ENCODE measurements around the gene SELPLG. TPM values are rescaled to one million over a fixed set of nuclear protein-coding genes. Genes with fewer than 3 reads are reported as not detected.

The SELPLG gene
- polyA plus RNA-seq, 1 donor from 2014 or later: 0.62 TPM

GRCh38 chr12:108573317-108573716 lies 60.4 kb downstream of the SELPLG start:
- Histone ChIP-seq H2AFZ (ENCODE audit: low read depth, low read length) (no peak overlapping the region), H3K27me3 (ENCODE audit: insufficient read depth, low read depth, low read length) (no peaks in the 10 kb centered on the region), H3F3A (ENCODE audit: insufficient read depth, low read length, poor library complexity, severe bottlenecking) (no peaks in the 10 kb centered on the region), H3K36me3 (ENCODE audit: insufficient read depth, low read length) (peaks cover under 1% of the 10 kb centered on the region), H3K27ac (ENCODE audit: low read length) (no peak overlapping the region), H3K9ac (ENCODE audit: low read length) (no peak overlapping the region), H3K4me3 (ENCODE audit: low read length) (no peak overlapping the region), H3K9me2 (ENCODE audit: insufficient read depth, low read length) (no peaks in the 10 kb centered on the region), H3K4me2 (ENCODE audit: low read length) (no peak overlapping the region), H3K9me3 (ENCODE audit: low read length) (no peaks in the 10 kb centered on the region), H4K20me1 (ENCODE audit: insufficient read depth) (no peaks in the 10 kb centered on the region), H3K79me2 (replicated peaks; ENCODE audit: insufficient read depth, low read length) (no peaks in the 10 kb centered on the region)
- no peak for TF ChIP-seq TAF1 (IDR thresholded peaks at IDR 0.05; ENCODE audit: low read depth)
- no peak for TF ChIP-seq SMC3 (conservative IDR thresholded peaks at IDR 0.05; ENCODE audit: poor library complexity)

DNA sequence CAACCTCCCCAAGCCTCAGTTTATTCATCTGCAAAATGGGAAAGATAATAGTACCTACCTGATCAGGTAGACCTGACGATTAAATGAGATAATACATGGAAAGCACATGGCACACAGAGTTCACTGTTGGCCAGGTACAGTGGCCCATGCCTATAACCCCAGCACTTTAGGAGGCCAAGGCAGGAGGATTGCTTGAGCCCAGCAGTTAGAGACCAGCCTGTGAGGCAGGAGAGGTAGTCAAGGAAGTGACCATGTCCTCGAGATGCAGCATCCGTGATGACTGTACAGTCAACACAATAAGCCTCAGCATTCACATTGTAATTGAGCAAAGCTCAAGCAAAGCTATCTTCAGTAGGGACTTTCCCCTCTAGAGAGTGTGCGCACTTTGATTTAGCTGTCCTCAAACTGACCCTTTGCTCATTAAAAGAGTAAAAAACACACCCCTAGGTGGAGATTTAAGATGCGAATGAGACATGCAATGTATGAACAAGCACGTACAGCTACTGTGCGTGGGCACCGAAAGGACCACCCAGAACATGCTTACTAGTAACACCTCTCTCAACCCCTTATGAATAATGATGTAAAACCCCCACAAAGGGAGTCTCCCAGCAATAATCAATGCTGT lies 61.4 kb downstream of the SELPLG start:
- no peak overlapping the region for H3K4me2 ChIP-seq (ENCODE audit: low read length)

More for the DNA sequence above, 61.4 kb downstream of the SELPLG start:
- no peak overlapping the region for H3K4me3 ChIP-seq (ENCODE audit: low read length)
- H4K20me1 ChIP-seq (ENCODE audit: insufficient read depth): no peaks in the 10 kb centered on the region
- H3K9me3 ChIP-seq (ENCODE audit: low read length): no peaks in the 10 kb centered on the region
- H3K27ac ChIP-seq (ENCODE audit: low read length): no peak overlapping the region
- TF ChIP-seq EP300 (conservative IDR thresholded peaks at IDR 0.05; ENCODE audit: poor library complexity, severe bottlenecking) (no peak), POLR2AphosphoS5 (IDR thresholded peaks at IDR 0.05) (no peak), SMC3 (conservative IDR thresholded peaks at IDR 0.05; ENCODE audit: poor library complexity) (no peak), CTCF (IDR thresholded peaks at IDR 0.05; ENCODE audit: poor library complexity, severe bottlenecking) (no peak), TAF1 (IDR thresholded peaks at IDR 0.05; ENCODE audit: low read depth) (no peak), EZH2 (IDR thresholded peaks at IDR 0.05; ENCODE audit: borderline replicate concordance, insufficient read depth, low read length, poor library complexity, severe bottlenecking) (no peak), RAD21 (conservative IDR thresholded peaks at IDR 0.05) (no peak), MXI1 (conservative IDR thresholded peaks at IDR 0.05; ENCODE audit: poor library complexity, severe bottlenecking) (no peak)
- TF ChIP-seq, protein P1, sequence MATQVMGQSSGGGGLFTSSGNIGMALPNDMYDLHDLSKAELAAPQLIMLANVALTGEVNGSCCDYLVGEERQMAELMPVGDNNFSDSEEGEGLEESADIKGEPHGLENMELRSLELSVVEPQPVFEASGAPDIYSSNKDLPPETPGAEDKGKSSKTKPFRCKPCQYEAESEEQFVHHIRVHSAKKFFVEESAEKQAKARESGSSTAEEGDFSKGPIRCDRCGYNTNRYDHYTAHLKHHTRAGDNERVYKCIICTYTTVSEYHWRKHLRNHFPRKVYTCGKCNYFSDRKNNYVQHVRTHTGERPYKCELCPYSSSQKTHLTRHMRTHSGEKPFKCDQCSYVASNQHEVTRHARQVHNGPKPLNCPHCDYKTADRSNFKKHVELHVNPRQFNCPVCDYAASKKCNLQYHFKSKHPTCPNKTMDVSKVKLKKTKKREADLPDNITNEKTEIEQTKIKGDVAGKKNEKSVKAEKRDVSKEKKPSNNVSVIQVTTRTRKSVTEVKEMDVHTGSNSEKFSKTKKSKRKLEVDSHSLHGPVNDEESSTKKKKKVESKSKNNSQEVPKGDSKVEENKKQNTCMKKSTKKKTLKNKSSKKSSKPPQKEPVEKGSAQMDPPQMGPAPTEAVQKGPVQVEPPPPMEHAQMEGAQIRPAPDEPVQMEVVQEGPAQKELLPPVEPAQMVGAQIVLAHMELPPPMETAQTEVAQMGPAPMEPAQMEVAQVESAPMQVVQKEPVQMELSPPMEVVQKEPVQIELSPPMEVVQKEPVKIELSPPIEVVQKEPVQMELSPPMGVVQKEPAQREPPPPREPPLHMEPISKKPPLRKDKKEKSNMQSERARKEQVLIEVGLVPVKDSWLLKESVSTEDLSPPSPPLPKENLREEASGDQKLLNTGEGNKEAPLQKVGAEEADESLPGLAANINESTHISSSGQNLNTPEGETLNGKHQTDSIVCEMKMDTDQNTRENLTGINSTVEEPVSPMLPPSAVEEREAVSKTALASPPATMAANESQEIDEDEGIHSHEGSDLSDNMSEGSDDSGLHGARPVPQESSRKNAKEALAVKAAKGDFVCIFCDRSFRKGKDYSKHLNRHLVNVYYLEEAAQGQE (IDR thresholded peaks at IDR 0.05; ENCODE audit: borderline replicate concordance): no peak
- H2AFZ ChIP-seq (ENCODE audit: low read depth, low read length): no peak overlapping the region
- H3F3A ChIP-seq (ENCODE audit: insufficient read depth, low read length, poor library complexity, severe bottlenecking): no peaks in the 10 kb centered on the region
- H3K27me3 ChIP-seq (ENCODE audit: insufficient read depth, low read depth, low read length): no peaks in the 10 kb centered on the region
- H3K79me2 ChIP-seq (replicated peaks; ENCODE audit: insufficient read depth, low read length): no peaks in the 10 kb centered on the region
- H3K36me3 ChIP-seq (ENCODE audit: insufficient read depth, low read length): peaks cover 3% of the 10 kb centered on the region
- H3K9ac ChIP-seq (ENCODE audit: low read length): no peak overlapping the region
- H3K9me2 ChIP-seq (ENCODE audit: insufficient read depth, low read length): no peaks in the 10 kb centered on the region

Small RNAs within 50 kb of the gene (small RNA-seq; reads per million reads assigned to genes)
- gene RNU7-169P: 0 reads per million in 3 experiments

Other genes starting within 250 kb of the SELPLG start
- gene FICD, start 118.6 kb downstream of the SELPLG start, polyA plus RNA-seq: 1.5 and 3.0 TPM in 2 replicates
- 71.0 and 79.3 TPM in 2 replicates for gene SART3, start 72.7 kb downstream of the SELPLG start, polyA plus RNA-seq
- gene ISCU, start 71.3 kb downstream of the SELPLG start, polyA plus RNA-seq: 164 and 170 TPM in 2 replicates
- not detected in 2 replicates for gene TMEM119, start 35.8 kb downstream of the SELPLG start, polyA plus RNA-seq
- 120 and 123 TPM in 2 replicates for gene CORO1C, start 97.6 kb upstream of the SELPLG start, polyA plus RNA-seq
- 2.6 and 3.8 TPM in 2 replicates for gene SSH1, start 223.7 kb upstream of the SELPLG start, polyA plus RNA-seq
- gene DAO, start 246.2 kb upstream of the SELPLG start, polyA plus RNA-seq: not detected in 2 replicates